GM19372 (cell line): ENCODE measurements around the gene GPR142.
"Not testable (repeated sequence)": the region's sequence is repeated elsewhere in the genome, so short reads cannot be mapped to it uniquely, and the experiment has no call there.

Experiments
- ATAC-seq: cut with Tn5 transposase; IDR thresholded peaks from one replicate; pipeline ENCODE4 v1.9.1; 2021; ENCODE audit warnings: mild to moderate bottlenecking, low read depth, moderate library complexity; ENCODE audit not compliant: unreplicated experiment

GPR142 gene

GRCh38 chr17:74390680-74391653, 23.7 kb downstream of the GPR142 start:
- ATAC-seq: no peak

GRCh38 chr17:74391771-74392170, 24.5 kb downstream of the GPR142 start:
- ATAC-seq: no peak

- no peak for ATAC-seq
These were observed 25.5 kb downstream of the GPR142 start for GRCh38 chr17:74392848-74393247.

GRCh38 chr17:74393346-74393942, 26.1 kb downstream of the GPR142 start:
- no peak for ATAC-seq

GRCh38 chr17:74394275-74394950, 27.1 kb downstream of the GPR142 start:
- ATAC-seq: no peak

GRCh38 chr17:74394977-74395376, 27.7 kb downstream of the GPR142 start:
- no peak for ATAC-seq

GRCh38 chr17:74396567-74396966, 29.3 kb downstream of the GPR142 start:
- ATAC-seq: no peak

GRCh38 chr17:74402048-74402447, 34.7 kb downstream of the GPR142 start:
- no peak for ATAC-seq

GRCh38 chr17:74403512-74404137, 36.3 kb downstream of the GPR142 start:
- no peak for ATAC-seq

- no peak for ATAC-seq
These were observed 36.9 kb downstream of the GPR142 start for GRCh38 chr17:74404218-74404617.

- ATAC-seq: no peak
These were observed 37.5 kb downstream of the GPR142 start for GRCh38 chr17:74404789-74405188.

GRCh38 chr17:74405311-74405710, 38.0 kb downstream of the GPR142 start:
- not testable (repeated sequence) for ATAC-seq

GRCh38 chr17:74407384-74407783, 40.1 kb downstream of the GPR142 start:
- no peak for ATAC-seq

- no peak for ATAC-seq
These were observed 41.0 kb downstream of the GPR142 start for GRCh38 chr17:74408262-74408661.

- ATAC-seq: no peak
These were observed 41.5 kb downstream of the GPR142 start for GRCh38 chr17:74408815-74409214.

GRCh38 chr17:74410001-74410443, 42.7 kb downstream of the GPR142 start:
- no peak for ATAC-seq

GRCh38 chr17:74412581-74412980, 45.3 kb downstream of the GPR142 start:
- no peak for ATAC-seq

GRCh38 chr17:74413491-74413890, 46.2 kb downstream of the GPR142 start:
- ATAC-seq: no peak

- ATAC-seq: no peak
These were observed 47.2 kb downstream of the GPR142 start for GRCh38 chr17:74414510-74414909.

- no peak for ATAC-seq
These were observed 48.5 kb downstream of the GPR142 start for GRCh38 chr17:74415608-74416396.
